SK-N-MC (cell line): Measurements from ENCODE around the gene ATP4B.

Source experiments
- DNase-seq: peaks from one replicate; pipeline ENCODE4 v3.0.0-alpha.2; 2011; ENCODE audit warnings: low read depth, low spot score
- H3K27ac ChIP-seq: fragments of 200-600 bp; sonication (generic); 2 replicates; pipeline ENCODE4 v1.5.1; 2016; ENCODE audit warnings: mixed run types
- H3K36me3 ChIP-seq: fragments of 200-600 bp; sonication (generic); 2 replicates; pipeline ENCODE4 v1.6.1; 2017; ENCODE audit warnings: antibody characterized with exemption, low read length, mixed read lengths; ENCODE audit not compliant: insufficient read depth
- H3K4me3 ChIP-seq: fragments of 200-600 bp; sonication (generic); 2 replicates; pipeline ENCODE4 v1.5.1; 2016
- H3K9ac ChIP-seq: fragments of 200-600 bp; sonication (generic); 2 replicates; pipeline ENCODE4 v1.8.0; 2017; ENCODE audit warnings: mixed run types, mixed read lengths; ENCODE audit not compliant: insufficient read length
- H3K9me3 ChIP-seq: fragments of 200-600 bp; sonication (generic); 2 replicates; pipeline ENCODE4 v1.6.1; 2017; ENCODE audit warnings: low read depth, mild to moderate bottlenecking, antibody characterized with exemption, low read length, moderate library complexity, mixed read lengths
- EZH2 ChIP-seq: fragments of 200-600 bp; sonication (generic); IDR thresholded peaks from one replicate; pipeline ENCODE4 v1.6.1; 2017; ENCODE audit warnings: antibody characterized with exemption
- FOXP2 ChIP-seq: optimal IDR thresholded peaks from 2 replicates; pipeline ENCODE3; 2011; ENCODE audit warnings: mild to moderate bottlenecking, moderate library complexity; ENCODE audit not compliant: insufficient read depth; ENCODE audit errors: extremely low read length, control extremely low read depth
- POLR2AphosphoS5 ChIP-seq: IDR thresholded peaks from 2 replicates; pipeline ENCODE4 v1.6.1; 2012; ENCODE audit warnings: mild to moderate bottlenecking, low read depth, low read length, borderline replicate concordance

The ATP4B gene

DNA sequence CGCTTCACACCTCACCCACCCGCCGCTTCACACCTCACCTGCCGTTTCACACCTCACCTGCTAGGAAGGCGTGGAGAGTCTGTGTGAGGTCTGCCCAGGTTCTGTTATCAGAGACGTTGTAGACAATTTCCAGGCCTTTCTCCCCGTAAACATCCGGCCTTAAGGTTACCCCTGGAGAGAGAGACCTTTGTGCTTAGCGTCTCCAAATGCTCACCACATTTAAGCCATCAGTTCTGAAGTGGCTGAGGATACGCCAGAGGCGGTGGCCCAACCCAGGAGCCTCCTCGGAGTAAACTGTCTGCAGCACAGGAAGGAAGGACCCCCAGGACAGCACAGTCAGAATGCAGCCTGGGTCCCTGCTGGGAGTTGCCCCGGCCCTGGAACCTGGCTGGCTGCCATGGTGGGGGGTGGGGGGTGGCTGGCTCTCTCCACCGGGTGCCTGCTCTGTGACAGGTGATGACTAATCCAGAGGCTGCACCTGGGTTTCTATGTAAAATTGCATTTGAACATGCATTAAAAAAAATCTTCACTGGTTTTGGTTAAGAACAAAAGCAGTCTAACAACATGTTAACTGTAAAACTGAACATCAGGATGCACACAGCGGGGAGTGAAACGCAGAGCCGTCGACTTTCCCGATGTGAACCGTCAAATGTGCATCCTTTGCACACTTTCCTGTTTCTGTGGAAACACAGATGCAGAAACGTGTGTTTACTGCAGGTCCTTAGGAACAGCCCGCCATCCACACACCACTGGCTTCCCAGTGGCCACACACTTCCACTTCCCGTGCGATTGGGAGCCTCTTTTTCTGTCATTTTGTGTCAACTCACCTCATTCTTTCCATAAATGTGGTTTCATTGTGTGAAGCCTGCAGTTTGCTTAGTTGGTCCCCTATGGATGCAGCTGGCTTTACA lies 4.5 kb downstream of the ATP4B start:
- Histone ChIP-seq H3K9ac (no peak overlapping the region), H3K4me3 (no peak overlapping the region), H3K9me3 (no peaks in the 10 kb centered on the region), H3K27ac (no peak overlapping the region), H3K36me3 (no peaks in the 10 kb centered on the region)
- no peak for DNase-seq
- TF ChIP-seq EZH2 (no peak), FOXP2 (no peak), POLR2AphosphoS5 (no peak)

DNA sequence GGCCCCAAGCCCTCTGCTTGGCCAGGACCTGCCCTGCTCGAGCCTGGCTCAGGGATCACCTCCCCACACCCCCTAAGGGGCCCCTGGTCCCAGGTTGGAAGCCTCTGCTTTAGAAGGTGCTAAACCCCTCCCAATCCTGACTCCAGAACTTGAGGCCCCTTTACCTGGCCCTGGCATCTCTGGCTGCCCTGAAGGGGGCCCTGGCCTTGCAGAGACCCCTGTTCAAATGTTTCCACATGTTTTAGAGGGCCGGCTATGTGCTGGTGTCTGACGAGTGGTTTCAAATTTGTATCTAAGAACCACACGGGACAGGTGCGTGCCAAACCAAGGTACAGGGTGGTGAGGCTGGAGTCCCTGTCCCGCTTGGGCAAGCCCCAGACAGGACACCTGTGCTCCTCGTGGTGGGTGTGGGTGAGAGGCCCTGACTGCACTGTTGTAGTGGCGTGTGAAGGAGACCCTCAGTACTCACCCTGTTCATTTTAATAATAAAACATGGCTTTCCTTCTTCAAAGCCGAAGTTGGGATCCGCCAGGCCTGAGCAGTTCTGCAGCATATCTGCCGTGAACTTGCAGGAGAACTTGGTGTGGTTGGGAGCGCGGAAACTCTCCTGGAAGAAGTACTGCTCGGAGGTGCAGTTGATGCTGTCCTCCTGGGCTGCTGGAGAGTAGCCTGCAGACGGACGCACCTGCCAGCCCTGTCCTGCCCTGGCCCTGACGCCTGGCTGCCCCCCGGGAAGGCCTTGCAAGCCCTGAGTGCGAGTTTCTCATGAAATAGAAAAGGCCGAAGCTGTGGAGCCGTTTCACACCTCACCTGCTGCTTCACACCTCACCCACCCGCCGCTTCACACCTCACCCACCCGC lies 5.4 kb downstream of the ATP4B start:
- H3K4me3 ChIP-seq: no peak overlapping the region
- no peak overlapping the region for H3K27ac ChIP-seq
- H3K36me3 ChIP-seq: no peaks in the 10 kb centered on the region
- DNase-seq: no peak
- no peak for TF ChIP-seq FOXP2
- no peak for TF ChIP-seq POLR2AphosphoS5
- TF ChIP-seq EZH2: no peak
- H3K9ac ChIP-seq: no peak overlapping the region
- no peaks in the 10 kb centered on the region for H3K9me3 ChIP-seq

DNA sequence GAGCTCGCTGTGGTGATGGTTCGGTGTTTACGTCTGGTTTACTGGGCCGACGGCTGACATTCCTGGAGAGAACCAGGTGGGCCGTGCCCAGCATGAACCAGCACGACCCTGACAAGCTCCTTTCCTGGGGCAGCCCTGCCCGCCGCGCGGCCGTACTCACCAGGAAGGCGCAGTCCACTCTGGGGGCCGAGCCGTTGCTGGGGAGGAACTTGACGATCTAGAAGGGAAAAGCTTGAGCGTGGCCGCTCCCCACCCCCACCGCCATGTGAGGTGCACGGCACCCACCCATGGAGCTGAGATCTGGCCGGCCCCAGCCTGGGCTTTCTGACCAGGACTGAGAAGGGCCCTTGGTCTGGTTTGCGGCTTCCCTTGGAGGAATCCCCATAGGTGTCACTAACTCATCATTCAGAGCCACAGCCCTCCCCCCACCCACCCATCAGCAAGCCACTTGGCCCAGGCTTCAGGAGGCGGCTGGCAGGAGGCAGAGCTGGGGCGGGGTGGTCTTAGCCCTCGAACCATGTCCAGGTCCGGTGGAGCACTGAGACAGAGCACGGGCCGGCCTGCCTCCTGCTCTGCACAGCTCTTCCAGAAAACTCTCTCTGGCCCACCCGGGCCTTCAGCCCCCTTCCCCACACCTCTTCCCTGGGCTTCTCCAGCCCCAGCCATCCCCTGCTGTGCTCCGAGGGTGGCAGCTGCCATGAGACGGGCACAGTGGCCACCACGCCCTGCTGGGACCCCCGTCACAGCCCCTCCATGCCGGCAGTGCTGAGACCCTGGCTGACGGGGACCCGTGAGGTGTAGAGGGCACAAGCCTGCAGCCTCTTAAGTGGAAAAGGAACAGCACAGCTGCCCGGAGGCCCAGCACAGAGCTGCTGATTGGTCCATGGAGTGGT lies 6.2 kb downstream of the ATP4B start:
- no peak overlapping the region for H3K9ac ChIP-seq
- no peak for DNase-seq
- no peaks in the 10 kb centered on the region for H3K36me3 ChIP-seq
- TF ChIP-seq POLR2AphosphoS5: no peak
- TF ChIP-seq FOXP2: no peak
- TF ChIP-seq EZH2: no peak
- H3K9me3 ChIP-seq: no peaks in the 10 kb centered on the region
- H3K4me3 ChIP-seq: no peak overlapping the region
- H3K27ac ChIP-seq: no peak overlapping the region

DNA sequence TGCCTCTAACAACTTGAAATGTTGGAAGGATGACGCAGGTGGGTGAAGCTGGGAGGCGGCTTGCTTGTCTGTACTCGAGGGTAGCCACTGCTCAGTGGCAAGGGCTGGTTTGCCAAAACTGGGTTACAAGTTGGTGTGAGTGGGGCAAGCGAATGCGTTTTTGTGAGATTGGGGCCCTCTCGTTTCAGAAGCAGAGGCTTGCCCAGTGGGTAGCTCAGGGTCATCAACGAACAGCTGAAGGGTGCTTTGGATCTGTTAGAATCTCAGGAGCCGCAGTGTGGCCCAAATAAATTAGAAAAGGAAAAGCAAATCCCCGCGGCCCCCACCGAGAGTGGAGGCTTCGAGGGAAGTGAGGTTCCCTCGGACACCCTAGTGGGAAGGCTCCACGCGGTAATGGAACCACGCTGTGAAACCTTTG lies 7.3 kb downstream of the ATP4B start:
- Histone ChIP-seq H3K9me3 (no peaks in the 10 kb centered on the region), H3K9ac (no peak overlapping the region), H3K36me3 (no peaks in the 10 kb centered on the region), H3K27ac (no peak overlapping the region), H3K4me3 (no peak overlapping the region)
- TF ChIP-seq EZH2 (no peak), POLR2AphosphoS5 (no peak; the same call in 1 of the 2 replicates), FOXP2 (no peak)
- no peak for DNase-seq

DNA sequence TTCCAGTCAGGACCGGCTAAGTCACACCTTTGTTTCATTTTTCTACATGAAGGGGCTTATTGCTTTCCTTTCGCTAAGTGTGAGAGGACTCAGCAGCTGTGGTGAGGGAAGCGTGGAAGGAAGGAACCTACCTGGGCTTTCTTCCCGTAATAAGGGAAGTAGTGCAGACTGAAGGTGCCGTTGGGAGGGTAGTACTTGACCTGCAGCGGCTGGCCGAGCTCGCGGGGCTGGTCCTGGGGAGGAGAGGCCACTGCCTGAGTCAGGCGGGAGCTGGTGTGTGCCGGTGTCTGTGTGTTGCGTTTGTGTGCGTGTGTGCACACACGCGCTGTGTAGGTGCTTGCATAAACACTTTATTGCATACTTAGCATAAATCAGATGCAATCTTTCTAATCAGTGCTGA lies 7.7 kb downstream of the ATP4B start:
- TF ChIP-seq POLR2AphosphoS5 (no peak), EZH2 (no peak), FOXP2 (no peak)
- DNase-seq: no peak

DNA sequence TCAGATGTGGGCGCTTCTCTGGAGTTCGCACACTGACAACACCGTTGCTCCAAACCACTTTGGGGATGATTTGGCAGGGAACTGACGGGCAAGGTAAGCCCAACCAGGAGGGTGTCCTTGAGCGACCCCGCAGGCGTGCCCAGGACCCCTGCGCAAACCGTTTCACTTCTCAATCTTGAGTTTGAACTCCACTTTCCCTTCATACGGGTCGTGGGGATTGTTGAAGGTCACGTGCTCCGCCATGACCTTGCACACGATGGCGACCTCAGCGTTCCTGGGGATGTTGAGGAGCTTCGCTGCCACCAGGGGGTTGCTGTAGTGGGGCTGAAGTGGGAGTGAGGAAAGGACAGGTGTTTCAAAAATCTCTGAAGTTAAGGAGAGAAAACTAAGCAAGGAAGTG lies 8.8 kb downstream of the ATP4B start:
- DNase-seq: no peak
- Histone ChIP-seq H3K9ac (no peak overlapping the region), H3K27ac (no peak overlapping the region), H3K9me3 (no peaks in the 10 kb centered on the region), H3K4me3 (no peak overlapping the region), H3K36me3 (no peaks in the 10 kb centered on the region)
- TF ChIP-seq FOXP2 (no peak), EZH2 (no peak), POLR2AphosphoS5 (no peak)

More for the DNA sequence above, 7.7 kb downstream of the ATP4B start:
- Histone ChIP-seq H3K27ac (no peak overlapping the region), H3K9me3 (no peaks in the 10 kb centered on the region), H3K36me3 (no peaks in the 10 kb centered on the region), H3K9ac (no peak overlapping the region), H3K4me3 (no peak overlapping the region)

DNA sequence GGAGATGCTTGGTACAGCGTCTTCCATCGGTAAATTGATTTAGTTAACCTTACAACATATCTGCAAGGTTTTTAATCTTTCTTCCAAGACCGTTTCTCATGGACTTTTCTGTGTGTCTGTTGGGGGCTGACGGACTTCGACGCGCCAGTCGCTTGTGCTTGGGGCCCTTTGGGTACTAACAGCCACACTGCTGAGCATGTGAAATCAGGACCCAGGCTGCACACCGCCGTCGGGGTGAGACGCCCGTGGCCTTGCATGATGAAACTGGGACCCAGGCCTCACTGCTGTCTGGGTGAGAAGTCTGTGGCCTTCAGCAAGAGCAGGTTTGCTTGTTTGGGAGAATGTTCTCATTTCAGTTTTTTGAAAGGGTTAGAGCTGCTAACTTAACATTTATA lies 9.8 kb downstream of the ATP4B start:
- no peak for DNase-seq
- H3K9me3 ChIP-seq: no peaks in the 10 kb centered on the region
- H3K9ac ChIP-seq: no peak overlapping the region
- H3K27ac ChIP-seq: peak overlapping the region; percentile 68
- H3K4me3 ChIP-seq: no peak overlapping the region
- H3K36me3 ChIP-seq: peaks cover 4% of the 10 kb centered on the region; the same call in 1 of the 2 replicates
- TF ChIP-seq EZH2 (no peak), FOXP2 (no peak), POLR2AphosphoS5 (no peak)
